NCI-H146 treated with DMSO at 0.1 percent for 48 hours (cell line): ENCODE data around the gene DYSF.
A peak's percentile ranks its signal among the peaks of the same experiment; 100 is the strongest.

Experiments used
- DNase-seq: peaks from one replicate; lab custom pipeline; 2025; ENCODE audit not compliant: unreplicated experiment; lab: John Stamatoyannopoulos, UW

The DYSF gene

DNA sequence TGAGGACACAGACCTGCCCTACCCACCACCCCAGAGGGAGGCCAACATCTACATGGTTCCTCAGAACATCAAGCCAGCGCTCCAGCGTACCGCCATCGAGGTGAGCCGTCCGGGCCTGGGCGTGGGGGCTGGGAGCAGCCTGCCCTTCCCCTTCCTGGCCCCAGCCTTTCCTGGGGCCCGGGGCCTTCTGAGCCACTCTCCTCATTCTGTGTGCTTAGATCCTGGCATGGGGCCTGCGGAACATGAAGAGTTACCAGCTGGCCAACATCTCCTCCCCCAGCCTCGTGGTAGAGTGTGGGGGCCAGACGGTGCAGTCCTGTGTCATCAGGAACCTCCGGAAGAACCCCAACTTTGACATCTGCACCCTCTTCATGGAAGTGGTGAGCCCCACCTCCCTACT lies 157.9 kb downstream of the DYSF start:
- DNase-seq, result no peak

DNA sequence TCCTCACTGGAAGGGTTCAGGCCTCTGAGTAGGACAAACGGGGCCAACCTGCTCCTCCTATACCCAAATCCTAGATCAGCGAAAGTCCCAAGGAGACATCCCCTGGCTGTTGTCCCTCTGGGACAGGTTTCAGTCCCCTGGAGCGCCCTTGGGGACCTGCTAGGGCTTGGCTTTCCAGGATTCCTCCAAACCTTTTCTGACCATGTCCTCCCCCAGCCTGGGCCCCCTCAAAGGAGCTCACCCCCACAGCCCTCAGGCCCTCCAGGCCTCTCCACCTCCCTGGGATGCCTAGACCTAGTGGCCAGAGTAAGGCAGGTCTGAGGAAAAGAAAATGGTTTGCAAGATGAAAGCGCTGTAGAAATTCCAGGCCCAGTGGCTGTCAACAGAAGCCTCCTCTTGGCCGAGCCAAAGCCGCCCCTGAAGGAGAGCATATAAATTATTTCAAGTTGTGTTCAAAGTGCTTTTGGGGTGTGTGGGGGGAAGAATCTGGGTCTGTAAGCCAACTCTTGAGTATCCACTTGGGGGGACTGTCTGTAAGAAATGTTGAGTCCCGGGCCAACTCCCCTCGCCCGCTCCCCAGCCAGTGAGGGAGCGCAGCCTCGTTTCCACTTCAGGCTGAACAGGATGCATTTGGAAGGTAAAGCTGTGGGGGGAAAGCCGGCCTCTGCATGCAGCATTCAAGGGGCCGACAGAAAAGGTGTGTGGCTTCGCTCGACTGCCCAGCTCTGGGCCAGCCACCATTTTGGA lies 158.6 kb downstream of the DYSF start:
- no peak for DNase-seq

DNA sequence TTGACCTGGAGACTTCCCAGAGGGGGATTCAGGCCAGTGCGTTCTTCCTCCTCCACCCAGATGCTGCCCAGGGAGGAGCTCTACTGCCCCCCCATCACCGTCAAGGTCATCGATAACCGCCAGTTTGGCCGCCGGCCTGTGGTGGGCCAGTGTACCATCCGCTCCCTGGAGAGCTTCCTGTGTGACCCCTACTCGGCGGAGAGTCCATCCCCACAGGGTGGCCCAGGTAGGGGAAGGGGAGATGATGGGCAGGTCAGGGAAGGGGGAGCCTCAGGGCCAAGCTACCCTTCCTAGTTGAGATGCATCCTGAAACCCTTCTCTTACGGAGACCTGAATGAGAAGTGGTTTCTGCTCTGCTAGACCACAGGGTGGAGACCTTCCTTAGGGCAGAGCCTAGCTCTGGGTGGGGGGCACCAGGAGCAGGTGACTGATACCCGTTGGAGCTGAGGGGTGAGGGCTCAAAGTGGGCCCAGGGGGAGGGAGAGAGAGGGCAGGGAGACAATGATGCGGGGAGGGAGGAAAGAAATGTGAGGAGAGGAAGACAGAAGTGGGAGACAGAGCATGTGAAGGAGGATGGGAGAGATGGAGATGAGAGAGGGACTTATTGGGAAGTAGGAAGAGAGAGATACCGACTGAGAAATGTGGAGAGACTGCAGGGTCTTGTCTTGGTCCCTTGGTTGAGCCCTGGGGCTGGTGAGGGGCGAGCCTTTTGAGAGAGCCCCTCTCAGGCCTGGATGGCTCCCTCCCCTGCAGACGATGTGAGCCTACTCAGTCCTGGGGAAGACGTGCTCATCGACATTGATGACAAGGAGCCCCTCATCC lies 159.4 kb downstream of the DYSF start:
- no peak for DNase-seq

DNA sequence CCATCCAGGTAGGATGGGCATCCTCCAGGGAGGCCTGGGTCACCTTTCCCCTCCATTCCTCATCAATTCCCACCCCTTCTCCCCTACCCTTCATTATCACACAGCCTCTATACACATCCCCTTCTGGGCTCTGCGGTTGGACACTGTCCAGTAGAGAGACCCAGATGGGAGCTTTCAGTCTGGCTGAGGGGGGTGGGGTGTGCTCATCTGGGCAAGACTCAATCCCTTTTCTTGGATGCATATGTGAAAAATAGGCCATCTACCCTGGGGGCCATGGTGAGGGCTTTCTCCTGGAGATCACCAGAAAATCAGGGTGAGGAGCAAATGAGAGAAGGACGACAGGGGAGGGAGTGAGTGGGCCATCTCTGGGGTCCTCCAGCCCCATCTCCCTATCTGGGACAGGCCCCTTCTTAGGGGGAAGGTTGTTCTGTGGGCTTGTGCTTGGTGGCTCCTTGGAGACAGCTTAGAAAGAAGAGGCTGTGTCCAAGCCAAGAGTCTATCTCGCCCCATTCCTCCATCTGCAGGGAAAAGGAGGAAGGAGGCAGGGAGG lies 160.1 kb downstream of the DYSF start:
- DNase-seq, result no peak

DNA sequence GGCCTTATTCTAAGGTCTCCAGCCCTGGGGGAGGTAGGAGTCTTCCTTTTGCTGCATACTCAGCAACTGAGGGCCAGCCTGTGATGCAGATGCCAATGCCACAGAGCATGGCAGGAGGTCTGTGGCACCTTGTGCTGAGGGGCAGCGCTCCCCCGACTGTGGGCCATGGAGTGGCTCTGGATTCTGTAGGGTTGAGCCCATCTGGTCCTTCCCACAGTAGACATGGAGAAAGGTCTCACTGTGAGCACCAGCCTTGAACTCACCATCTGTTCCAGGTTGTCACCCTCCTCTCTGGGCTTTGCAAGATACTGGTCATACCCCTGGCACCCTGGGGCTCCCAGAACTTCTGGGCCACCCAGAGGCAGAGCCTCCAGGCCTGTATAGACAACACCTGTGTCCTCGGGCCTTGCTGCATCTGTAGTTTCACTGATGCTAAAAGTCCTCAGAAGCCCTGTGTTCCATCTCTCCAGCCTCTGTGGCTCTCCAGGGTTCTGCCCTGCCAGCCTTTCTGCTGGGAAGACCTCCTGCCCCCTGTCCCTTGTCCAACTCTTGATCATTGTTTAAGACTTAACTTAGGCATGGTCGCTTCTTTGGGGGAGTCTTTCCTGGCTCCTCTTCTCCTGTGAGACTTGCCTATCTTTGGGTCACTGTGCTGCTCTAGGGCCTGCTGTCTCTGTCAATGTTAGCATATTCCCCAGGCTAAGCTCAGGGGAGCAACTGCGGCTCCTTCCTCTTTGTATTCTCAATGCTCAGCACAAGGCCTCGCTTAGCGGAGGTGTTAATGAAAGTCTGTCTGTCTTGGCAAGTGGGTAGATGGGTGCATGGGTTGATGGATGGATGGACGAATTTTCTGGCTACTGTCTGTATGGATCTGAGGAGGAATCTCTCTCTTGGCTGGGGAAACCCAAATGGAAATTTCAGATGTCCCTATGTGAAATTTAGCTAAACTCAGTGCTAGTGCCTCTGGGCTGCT lies 160.9 kb downstream of the DYSF start:
- DNase-seq, result no peak

DNA sequence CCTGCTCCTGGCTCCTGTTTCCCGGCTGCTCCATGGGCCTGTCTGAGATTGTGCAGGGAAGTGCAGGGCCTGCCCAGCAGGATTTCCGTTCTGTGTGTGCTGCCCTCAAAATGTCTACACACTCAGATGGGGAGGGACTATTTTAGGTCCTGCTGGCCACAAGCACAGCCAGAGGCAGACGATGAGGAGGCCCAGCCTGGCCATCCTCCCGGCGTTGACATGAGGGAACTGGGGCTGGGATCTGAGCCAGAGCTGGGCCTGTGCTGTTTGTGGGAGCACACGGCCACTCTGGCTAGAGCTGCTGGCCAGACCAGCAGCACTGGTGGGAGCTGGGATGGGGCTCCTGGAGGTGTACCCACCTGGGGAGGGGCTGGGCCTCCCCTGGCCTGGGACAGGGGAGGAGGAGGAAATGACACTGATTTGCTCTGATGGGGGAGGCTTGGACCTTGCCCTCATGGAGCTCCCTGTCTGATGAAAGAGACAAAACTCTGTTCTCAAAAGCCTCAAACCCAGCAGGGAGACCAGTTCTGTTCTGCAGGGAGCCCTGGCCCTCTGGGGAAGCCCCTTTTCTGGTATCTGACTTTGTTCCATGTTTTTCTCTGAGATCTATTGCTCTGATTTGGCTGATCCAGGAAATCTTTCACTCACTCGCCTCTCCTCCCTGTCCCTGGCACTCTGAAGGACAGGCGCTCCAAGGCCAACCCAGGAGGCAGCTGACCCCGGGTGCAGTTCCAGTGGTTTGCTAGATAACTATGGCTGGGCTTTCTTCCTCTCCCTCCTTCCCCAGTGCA lies 161.8 kb downstream of the DYSF start:
- DNase-seq, result no peak

DNA sequence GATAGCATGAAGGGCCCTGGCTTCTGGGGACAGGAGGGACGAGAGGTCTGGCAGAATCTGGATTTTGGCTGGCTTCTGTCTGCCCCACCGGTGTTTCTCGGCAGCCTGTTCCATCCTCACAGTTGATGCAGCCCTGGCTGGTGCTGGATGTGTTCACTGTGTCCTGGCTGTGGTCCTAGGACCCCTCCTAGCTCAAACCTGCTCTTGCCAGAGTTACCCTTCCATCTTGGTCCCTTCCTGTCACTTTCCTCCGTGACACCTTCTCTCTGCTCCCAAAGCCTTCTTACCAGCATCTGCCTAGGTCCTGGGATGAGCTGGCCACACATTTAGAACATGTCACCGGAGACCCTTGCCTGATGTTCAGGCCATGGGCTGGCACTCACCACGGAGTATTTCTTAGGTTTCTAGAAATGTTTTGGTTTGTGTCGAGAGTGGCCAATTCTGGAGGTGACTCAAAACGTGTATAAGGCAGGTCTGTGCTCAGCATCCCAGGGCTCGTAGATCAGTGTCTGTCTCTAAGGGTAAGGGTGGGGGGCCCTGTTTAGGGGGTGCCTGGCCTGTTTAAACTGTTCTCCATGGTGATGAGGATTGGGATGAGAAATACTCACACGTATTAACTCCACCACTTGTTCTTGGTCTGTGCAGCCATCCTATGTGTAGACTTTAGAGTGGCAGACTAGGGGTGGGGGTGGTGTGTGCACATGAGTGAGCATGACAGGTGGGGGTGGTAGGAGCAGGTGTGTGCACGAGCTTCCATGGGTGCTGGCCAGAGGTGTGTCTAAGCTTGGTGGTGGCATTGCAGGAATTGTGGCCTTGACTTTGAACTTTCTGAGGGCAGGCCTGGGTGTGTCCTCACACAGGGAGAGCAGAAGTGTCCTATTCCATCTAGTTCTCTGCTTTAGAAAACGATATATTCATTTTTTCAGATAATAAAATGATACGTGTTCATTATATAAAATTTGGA lies 162.7 kb downstream of the DYSF start:
- DNase-seq, result no peak

DNA sequence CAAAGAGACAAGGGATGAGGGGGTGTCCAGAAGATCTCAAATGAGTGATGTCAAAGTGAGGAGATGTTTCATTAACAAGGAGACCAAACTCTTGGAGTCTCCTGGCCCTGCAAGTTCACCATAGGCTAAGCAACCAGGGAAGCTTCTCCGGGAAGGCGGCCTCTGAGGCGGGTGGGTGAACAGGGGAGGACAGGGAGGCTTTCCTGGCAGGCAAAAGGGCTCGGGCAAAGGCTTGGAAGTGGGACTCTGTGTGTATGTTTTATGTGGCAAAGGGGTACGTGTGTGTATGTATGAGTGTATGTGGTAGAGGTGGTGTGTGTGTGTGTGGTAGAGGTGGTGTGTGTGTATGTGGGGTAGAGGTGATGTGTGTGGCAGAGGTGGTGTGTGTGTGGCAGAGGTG lies 163.9 kb downstream of the DYSF start:
- DNase-seq, result no peak

DNA sequence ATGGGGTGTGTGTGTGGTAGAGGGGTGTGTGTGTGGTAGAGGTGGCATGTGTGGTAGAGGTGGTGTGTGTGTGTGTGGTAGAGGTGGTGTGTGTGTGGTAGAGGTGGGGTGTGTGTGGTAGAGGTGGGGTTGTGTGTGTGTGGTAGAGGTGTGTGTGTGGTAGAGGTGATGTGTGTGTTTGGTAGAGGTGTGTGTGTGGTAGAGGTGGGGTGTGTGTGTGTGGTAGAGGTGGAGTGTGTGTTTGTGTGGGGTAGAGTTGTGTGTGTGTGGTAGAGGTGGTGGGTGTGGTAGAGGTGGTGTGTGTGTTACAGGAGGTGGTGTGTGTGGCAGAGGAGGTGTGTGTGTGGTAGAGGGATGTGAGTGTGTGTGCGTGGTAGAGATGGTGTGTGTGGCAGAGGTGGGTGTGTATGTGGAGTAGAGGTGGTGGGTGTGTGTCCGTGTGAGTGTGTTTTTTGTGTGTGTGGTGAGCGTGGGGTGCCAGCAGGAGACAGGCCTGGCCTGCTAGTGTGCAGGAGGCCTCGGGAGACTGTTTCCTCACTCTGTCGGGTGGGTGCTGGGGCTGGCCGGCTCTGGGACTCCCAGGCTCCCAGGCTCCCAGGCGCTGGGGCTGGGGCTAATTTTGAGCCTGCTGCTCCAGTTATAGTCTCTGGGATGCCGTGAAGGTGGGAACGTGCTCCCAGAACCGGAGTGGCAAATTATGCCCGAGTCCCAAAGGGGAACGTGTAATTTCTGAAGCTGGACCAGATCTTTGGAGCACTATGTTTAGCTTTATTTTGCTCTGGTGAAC lies 165.2 kb downstream of the DYSF start:
- DNase-seq, result no peak

DNA sequence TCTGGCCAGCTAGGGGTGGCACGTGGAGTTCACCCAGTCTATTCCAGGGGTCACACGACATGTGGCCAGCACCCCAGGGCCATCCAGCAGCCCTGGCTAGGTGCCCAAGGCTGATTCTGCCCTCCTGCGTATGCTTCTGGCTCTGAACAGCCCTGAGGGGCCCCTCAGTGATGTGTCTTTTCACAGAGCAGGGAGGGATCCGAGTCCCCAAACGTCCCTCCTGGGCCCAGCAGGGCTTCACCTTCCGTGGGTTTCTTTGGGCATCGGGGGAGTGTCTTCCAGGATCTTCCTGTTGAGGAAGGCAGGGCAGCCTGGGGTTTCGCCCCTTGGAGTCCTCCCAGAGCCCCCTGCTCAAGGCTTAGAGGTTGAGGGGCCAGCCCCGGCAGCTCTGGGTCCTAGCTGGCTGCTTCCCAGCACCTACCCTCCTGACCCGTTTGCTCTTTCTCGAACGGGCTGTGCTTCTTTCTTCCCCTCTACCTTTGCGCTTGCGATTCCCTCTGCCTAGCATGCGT lies 165.9 kb downstream of the DYSF start:
- no peak for DNase-seq

DNA sequence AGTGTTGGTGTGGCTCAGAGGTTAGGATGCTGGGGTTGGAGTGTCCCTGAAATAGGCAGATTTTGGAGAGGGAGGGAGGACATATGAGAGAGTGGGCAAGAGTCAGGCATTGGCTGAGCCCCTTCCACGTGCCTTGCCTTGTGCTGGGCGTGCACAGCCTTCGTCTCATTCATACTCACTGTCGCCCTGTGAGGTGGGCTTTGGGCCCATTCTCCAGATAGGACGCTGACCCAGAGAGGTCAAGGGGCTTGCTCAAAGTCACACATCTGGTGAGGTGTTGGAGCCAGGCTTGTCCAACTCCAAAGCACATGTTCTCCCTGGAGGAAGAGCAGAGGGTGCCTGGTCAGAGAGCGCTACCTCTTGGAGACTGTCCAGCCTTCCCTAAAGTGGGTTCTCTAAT lies 166.8 kb downstream of the DYSF start:
- DNase-seq, result no peak

DNA sequence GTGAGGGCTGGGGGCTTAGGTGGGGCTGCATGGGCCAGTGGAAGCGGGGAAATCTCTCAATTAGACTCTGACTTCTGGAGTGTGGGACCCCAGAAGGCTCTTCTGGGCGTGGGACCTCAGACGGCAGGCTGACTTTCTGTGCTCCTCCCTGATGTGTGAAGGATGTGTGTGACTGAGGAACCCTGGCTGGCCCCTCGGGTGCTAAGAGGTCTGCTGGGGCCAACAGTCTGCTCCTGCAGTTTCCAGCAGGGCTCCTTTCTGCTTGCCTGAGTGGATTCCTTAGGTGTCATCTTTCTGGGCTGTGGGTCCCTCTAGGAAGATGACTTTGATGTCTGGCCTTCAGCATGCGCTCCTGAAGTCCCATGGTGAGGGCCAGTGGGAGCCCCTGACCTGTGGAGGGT lies 167.5 kb downstream of the DYSF start:
- no peak for DNase-seq

DNA sequence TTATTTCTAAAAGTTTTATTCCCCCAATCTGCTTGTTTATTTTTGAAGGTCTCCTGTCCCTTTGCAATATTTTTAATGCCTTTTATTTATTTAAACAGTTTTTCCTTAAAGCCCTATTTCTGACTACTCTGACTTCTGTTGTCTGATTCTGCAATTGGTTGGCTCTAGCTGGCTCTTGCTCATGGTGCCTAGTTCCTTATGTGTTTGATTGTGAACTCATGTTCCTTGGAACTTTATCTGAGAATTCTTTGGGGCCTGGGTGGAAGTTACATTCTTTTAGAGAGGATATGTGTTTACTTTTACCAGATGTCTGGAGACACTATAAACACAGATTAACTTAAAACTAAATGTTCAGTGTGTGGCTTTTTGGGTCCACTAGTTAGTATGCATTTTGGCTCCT lies 175.9 kb downstream of the DYSF start:
- DNase-seq, result no peak

DNA sequence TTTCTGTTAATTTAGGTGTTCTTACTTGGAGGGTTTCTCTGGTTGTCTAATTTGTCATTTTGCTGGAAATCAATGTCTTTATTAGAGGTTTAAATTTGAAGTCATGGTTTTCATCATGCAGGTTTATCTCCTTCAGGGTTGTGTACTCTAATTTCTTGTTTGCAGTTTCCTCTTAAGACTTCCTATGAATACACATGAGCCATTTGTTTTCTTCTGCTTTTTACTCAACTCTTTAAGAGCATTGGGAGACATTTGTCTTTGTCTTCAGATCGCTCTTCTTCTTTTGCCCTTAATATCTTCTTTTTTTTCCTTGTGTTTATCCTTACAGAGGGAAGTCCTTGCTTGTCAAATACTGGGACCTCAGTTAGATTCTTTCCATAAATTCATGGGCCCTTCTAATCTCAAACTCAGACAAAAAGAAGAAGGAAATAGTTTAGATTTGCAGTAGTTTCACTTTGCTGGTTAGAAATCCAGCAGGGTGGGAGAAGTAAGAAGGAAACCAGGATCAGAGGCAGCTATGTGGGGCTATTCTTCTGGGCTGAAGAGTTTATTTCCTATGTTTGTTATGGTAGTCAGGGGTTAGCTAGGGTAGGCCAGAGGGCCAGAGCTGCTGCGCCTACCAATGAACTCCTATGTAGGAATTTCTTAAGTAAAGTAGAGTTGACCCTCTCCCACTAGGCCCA lies 176.6 kb downstream of the DYSF start:
- no peak for DNase-seq

DNA sequence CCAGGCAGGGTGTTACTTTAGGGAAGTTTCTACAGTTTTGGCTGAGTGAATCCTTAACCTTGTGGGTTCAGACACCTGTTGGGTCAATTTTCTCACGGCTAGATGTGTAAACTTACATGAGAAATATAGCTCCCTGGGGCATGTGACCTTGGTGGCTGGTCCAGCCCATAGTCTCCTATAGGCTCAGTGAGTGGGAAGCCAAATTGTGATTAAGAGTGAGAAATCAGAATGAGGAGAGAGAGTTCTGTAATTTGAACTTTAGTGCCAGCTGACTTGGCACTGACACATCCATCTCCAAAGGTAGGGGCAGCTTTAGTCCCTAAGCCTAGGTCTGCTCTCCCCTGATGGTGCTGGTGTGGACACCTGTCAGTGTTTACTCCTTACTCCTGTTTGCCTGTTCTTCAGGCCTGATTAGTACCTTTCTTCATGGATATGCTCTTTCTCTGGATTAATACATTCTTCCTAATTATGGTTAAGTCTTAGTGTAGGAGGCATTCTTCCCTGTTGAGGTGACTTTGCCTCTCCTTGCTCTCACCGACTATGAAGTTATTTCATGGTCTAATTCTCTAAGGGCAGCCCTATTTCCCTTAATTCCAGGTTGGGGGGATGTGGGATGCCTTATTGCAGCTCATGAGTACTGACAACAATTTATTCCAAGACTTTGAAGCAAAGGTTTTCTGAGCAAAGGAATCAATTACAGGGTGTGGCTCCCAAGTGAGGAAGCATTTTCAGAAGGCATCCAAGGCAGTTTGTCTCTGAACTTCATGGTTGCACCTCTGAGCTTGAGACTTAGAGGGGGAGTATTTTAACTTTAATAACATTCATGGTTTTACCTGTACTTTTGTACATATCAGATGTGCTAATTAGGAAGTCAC lies 177.3 kb downstream of the DYSF start:
- no peak for DNase-seq

DNA sequence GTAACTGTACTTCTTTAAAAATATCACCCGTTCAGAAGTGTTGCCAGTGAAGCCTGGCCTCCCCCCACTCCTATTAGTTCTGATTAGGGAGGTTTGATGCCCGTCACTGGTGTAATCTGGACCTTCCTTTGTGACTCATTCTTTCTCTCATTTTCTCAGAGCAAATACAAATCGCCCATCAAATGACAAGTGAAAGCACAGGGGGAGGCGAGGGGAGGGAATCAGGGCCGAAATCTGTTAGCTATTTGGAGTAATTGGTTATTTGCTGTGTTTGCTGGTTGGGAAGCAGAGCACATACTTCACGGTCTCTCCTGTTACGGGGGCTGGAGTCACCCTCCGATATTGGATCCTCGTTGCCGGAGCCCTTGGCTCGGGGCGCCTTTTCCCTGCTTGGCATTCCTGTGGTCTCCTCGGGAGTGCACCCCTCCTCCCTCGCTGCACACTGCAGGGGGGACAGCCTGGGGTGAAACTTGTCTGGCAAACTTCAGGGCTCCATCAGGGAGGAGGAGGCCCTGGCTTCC lies 178.1 kb downstream of the DYSF start:
- DNase-seq, result peak; percentile 5
